ENCODE measurements around the gene PDK2. TPM values are rescaled to one million over a fixed set of nuclear protein-coding genes. Genes with fewer than 3 reads are reported as not detected.

Gene PDK2
- total RNA-seq, result 10 to 100 TPM; 37.9 to 77.7 (median 49.8) TPM

DNA sequence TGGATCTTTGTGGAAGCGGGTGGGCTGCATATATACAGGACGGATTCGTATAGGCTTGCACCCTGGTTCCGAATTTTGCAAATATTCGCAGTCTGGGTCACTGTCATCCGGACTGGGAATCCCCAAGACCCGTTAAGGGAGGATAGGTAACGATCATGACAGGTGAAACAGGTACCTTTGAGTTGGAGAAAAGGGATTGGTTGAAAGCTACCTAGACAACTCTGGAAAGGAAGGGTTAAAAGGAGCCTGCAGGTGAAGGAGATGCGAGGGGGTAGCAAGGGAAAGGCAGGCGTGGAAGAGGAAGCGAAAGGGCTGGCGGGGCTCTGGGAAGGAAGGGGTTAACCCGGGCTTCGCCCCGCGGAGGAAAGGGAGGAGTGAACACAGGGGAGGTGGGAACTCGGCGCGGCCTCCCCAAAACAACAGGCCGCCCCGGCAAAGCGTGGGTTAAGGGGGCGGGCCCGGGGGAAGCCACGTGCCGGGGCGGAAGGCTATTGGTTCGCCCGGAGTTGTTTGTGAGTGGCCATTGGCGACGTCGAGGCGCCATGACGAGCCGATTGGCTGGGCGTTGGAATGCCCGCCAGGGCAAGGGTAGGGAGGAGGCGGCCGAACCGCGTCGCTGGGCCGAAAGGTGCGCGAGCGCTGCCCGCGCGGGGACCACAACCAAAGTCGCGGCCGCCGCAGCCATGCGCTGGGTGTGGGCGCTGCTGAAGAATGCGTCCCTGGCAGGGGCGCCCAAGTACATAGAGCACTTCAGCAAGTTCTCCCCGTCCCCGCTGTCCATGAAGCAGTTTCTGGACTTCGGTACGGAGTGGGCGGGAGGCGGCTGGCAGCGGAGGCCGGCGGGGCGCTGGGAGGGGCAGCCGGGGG lies at the start of gene PDK2:
PDK2 (plus strand) TSS at position 599 of the 867 bp plus-strand sequence; CDS start at position 684, 85 bp downstream.
- H3K27ac ChIP-seq, result peak within 1 kb of the TSS; percentile 85 to 96 (median 92)
- H3K4me3 ChIP-seq, result peak within 1 kb of the TSS; percentile 86 to 100 (median 98)
- peaks cover 0 to 34% (median 0%) of the 10 kb centered on the region in 3 donors for H3K36me3 ChIP-seq
- H3K27me3 ChIP-seq, result no peaks in the 10 kb centered on the region
- TF ChIP-seq POLR2A (IDR thresholded peaks at IDR 0.05) (peak; percentile 71 to 74), CTCF (IDR thresholded peaks at IDR 0.05) (peak in 1 of 5 experiments; percentile 77), EP300 (IDR thresholded peaks at IDR 0.05) (peak; percentile 74 to 90)
- DNase-seq (ENCODE audit: low spot score in 2 of 2), result peak; percentile 93 to 95
- H3K9me3 ChIP-seq, result no peaks in the 10 kb centered on the region
- WGBS, 2 donors, result 1% methylated on average over 40 to 66 of the region's 68 CpGs
- H3K4me1 ChIP-seq, result peaks cover 0 to 44% (median 35%) of the 10 kb centered on the region in 4 donors

DNA sequence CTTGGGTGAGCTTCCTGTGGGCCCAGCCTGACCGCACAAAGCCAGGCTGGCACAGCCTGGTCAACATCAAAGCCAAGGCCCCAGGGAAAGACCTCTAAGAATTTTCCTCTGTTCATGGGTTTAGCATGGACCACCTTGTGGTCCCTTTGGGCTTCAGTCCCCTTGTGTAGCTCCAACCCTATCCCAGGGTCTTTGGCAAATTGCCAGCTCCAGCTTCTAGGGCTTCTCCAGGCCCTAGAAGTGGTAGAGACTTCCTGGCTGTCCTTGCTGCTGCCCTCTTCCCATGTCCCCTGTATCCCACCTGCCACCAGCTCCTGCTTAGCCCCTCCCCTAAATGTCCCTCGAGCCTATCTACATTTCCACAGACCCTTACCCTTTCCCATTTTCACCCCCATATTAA lies 49.0 kb upstream of the PDK2 start:
- Histone ChIP-seq H3K36me3 (no peaks in the 10 kb centered on the region), H3K4me1 (peaks cover 0 to 70% (median 20%) of the 10 kb centered on the region in 4 donors), H3K27ac (peak overlapping the region in 1 of 4 donors; percentile 72), H3K9me3 (no peaks in the 10 kb centered on the region), H3K27me3 (no peaks in the 10 kb centered on the region), H3K4me3 (no peak overlapping the region)
- DNase-seq (ENCODE audit: low spot score in 2 of 2), result peak in 1 of 2 donors; percentile 3
- 82 to 85% methylated on average over 2 of the region's 2 CpGs for WGBS, 2 donors
- TF ChIP-seq CTCF (IDR thresholded peaks at IDR 0.05), result no peak
- TF ChIP-seq POLR2A (IDR thresholded peaks at IDR 0.05), result no peak
- TF ChIP-seq EP300 (IDR thresholded peaks at IDR 0.05), result no peak

DNA sequence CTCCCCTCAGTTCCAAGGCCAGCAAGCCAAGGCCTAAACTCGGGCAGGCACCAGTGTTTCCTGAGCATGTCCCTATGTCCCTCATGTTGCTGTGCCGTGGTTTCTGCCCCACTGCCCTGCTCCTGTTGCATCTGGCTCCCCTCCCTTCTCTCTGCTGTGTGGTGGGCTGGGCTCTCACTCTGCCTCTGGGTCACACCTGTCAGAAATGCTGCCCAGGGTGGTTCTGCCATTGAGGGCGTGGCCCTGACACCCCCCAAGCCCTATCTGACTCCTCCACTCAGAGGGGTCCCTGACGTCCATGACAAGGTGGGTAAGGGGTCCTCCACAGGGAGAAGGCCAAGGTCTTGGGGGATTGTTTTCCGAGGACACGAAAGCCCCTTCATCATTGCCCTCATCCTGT lies 48.5 kb upstream of the PDK2 start:
- no peaks in the 10 kb centered on the region for H3K27me3 ChIP-seq
- no peaks in the 10 kb centered on the region for H3K36me3 ChIP-seq
- 82 to 91% methylated on average over 6 of the region's 6 CpGs for WGBS, 2 donors
- peaks cover 0 to 75% (median 21%) of the 10 kb centered on the region in 4 donors for H3K4me1 ChIP-seq
- no peaks in the 10 kb centered on the region for H3K9me3 ChIP-seq
- DNase-seq (ENCODE audit: low spot score in 2 of 2), result peak in 1 of 2 donors; percentile 8
- H3K4me3 ChIP-seq, result no peak overlapping the region
- peak overlapping the region in 2 of 4 donors; percentile 50 to 72 for H3K27ac ChIP-seq
- TF ChIP-seq POLR2A (IDR thresholded peaks at IDR 0.05), result no peak
- no peak for TF ChIP-seq EP300 (IDR thresholded peaks at IDR 0.05)
- TF ChIP-seq CTCF (IDR thresholded peaks at IDR 0.05), result no peak

DNA sequence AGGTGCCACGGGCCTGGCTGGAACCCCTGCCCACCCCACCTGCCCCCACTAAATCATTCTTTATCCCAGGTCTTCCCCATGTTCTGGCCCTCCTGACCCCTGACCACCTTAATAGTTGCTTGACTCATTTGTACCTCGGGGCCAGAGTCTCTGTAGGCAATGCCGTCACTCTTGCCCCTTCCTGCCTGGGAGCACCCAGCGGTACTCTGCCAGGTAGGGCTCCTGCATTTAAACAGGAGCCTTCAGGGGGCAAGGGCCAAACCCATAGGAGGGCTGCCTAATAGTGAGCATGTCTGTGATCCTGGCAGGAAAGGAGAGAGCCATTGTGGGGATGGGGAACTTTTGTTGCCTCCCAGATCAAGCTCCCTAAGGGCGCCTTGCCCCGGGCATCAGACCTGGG lies 48.1 kb upstream of the PDK2 start:
- DNase-seq (ENCODE audit: low spot score in 2 of 2), result no peak
- no peak for TF ChIP-seq EP300 (IDR thresholded peaks at IDR 0.05)
- no peak for TF ChIP-seq CTCF (IDR thresholded peaks at IDR 0.05)
- no peak for TF ChIP-seq POLR2A (IDR thresholded peaks at IDR 0.05)
- Histone ChIP-seq H3K27me3 (no peaks in the 10 kb centered on the region), H3K36me3 (no peaks in the 10 kb centered on the region), H3K27ac (peak overlapping the region in 2 of 4 donors; percentile 50 to 72), H3K9me3 (no peaks in the 10 kb centered on the region), H3K4me1 (peaks cover 0 to 79% (median 24%) of the 10 kb centered on the region in 4 donors), H3K4me3 (no peak overlapping the region)
- 92 to 94% methylated on average over 6 of the region's 6 CpGs for WGBS, 2 donors
